Stimulated activated CD4-positive, alpha-beta T cell treated with anti-CD3 and anti-CD28 coated beads, Interleukin-15, amount 100 ng/mL, for 48 hours (primary cell): Measurements from ENCODE around the gene ZNF90.
A peak's percentile ranks its signal among the peaks of the same experiment; 100 is the strongest.
"Not testable (repeated sequence)": the region's sequence is repeated elsewhere in the genome, so short reads cannot be mapped to it uniquely, and the experiment has no call there.

ENCODE experiments used
- DNase-seq, 2 donors: peaks; one replicate each; pipeline ENCODE4 v3.0.0-alpha.2; 2020; ENCODE audit warnings: low read depth in 2 of 2

ZNF90 gene

GRCh38 chr19:20077791-20078463 is at the start of gene ZNF90:
ZNF90 (plus strand) TSS chr19:20078000; CDS start chr19:20078133, 133 bp downstream.
- DNase-seq, result peak; percentile 81 to 87

- DNase-seq, result no peak
Measured at GRCh38 chr19:20028611-20029010, 49.2 kb upstream of the ZNF90 start.

GRCh38 chr19:20035935-20036334 is 41.9 kb upstream of the ZNF90 start:
- DNase-seq, result no peak

- no peak for DNase-seq
Measured at GRCh38 chr19:20038358-20039202, 39.2 kb upstream of the ZNF90 start.

GRCh38 chr19:20039203-20039723 is 38.5 kb upstream of the ZNF90 start, which contains the start of gene ZNF682:
ZNF682 (minus strand) TSS chr19:20039505; CDS start chr19:20039345, 160 bp downstream.
- DNase-seq, result peak; percentile 92 to 93

GRCh38 chr19:20044663-20045062 is 33.1 kb upstream of the ZNF90 start:
- no peak for DNase-seq

GRCh38 chr19:20045742-20046141 is 32.1 kb upstream of the ZNF90 start:
- DNase-seq, result not testable (repeated sequence)

GRCh38 chr19:20051841-20052768 is 25.7 kb upstream of the ZNF90 start:
- DNase-seq, result peak; percentile 55 to 57

- DNase-seq, result not testable (repeated sequence)
Measured at GRCh38 chr19:20058738-20059137, 19.1 kb upstream of the ZNF90 start.

GRCh38 chr19:20060282-20060681 is 17.5 kb upstream of the ZNF90 start:
- DNase-seq, result no peak

- no peak for DNase-seq
Measured at GRCh38 chr19:20066861-20067260, 10.9 kb upstream of the ZNF90 start.

- no peak for DNase-seq
Measured at GRCh38 chr19:20067943-20068342, 9.9 kb upstream of the ZNF90 start.

GRCh38 chr19:20068559-20068958 is 9.2 kb upstream of the ZNF90 start:
- not testable (repeated sequence) for DNase-seq

GRCh38 chr19:20070691-20071090 is 7.1 kb upstream of the ZNF90 start:
- no peak for DNase-seq

GRCh38 chr19:20072936-20073335 is 4.9 kb upstream of the ZNF90 start:
- no peak for DNase-seq

GRCh38 chr19:20078581-20079031 is 806 bp downstream of the ZNF90 start:
- DNase-seq, result no peak

- DNase-seq, result no peak
Measured at GRCh38 chr19:20079476-20079875, 1.7 kb downstream of the ZNF90 start.

GRCh38 chr19:20080656-20081055 is 2.9 kb downstream of the ZNF90 start:
- DNase-seq, result no peak

GRCh38 chr19:20082232-20082833 is 4.5 kb downstream of the ZNF90 start:
- not testable (repeated sequence) for DNase-seq

GRCh38 chr19:20082876-20083275 is 5.1 kb downstream of the ZNF90 start:
- not testable (repeated sequence) for DNase-seq

GRCh38 chr19:20102097-20102496 is 24.3 kb downstream of the ZNF90 start:
- no peak for DNase-seq
